HG03196 (cell line): ENCODE results near the gene PTPRT.
"Not testable (repeated sequence)": the region's sequence is repeated elsewhere in the genome, so short reads cannot be mapped to it uniquely, and the experiment has no call there.

Experiments used
- ATAC-seq: cut with Tn5 transposase; IDR thresholded peaks from one replicate; pipeline ENCODE4 v1.9.1; 2021; ENCODE audit not compliant: unreplicated experiment

Gene PTPRT

GRCh38 chr20:43187476-43188233, 2.1 kb downstream of the PTPRT start:
- ATAC-seq: no peak

- no peak for ATAC-seq
These were observed 3.4 kb downstream of the PTPRT start for GRCh38 chr20:43186312-43186711.

DNA sequence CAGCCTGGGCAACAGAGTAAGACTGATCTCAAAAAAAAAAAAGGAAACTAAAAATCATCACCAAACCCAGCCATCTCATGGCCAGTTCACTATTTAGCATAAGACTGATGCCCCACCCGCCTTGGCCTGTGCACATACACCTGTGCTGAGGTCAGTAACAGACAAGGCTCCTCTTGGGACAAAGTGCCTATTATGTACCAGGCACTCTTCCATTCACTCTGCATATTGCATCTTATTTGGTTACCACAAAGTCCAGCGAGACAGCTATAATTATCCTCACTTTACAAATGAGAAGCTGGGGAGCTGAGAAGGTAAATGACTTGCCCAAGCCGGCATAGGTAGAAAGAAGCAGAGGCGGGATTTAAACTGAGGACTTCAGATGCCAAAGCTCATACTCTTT, 3.8 kb downstream of the PTPRT start:
- no peak for ATAC-seq

- ATAC-seq: no peak
These were observed 6.1 kb downstream of the PTPRT start for GRCh38 chr20:43183536-43184070.

DNA sequence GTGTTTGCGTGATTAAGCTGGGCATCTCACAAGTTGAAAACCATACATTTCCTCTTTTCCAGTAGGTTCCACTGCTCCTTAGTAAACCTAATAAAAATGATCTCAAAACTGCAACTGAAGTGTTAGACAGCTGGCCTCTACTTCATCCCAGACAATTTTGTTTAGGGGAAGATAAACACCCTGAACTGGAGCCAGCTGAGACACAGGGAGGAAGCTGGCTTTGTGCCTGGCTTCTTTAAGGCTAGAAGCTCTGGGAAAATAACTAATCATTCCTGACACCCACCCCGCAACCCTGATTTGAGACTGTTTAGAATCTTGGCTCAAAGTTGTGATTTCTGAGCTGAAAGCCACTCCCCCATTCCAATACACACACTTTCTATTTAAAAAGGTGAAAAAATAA, 11.6 kb downstream of the PTPRT start:
- ATAC-seq: no peak

DNA sequence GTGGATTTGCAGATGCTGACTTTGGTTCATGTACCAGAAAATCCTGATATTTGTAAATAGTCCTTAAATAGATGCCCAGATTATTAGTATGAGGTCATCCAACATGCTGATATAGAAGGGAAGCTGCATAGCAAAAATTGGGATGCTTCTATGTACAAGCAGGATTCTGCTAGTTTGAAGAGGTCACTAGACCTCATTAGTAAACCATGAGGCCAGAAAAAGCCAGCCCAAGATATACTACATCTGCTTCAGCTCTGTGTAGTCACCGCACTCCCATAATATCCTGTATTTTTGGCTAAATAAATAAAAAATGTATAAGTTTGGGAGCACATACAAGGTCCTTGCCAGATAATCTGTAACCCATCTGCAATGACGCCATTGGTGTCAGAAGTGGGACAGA, 13.0 kb downstream of the PTPRT start:
- no peak for ATAC-seq

- ATAC-seq: no peak
These were observed 17.8 kb downstream of the PTPRT start for GRCh38 chr20:43171930-43172329.

- ATAC-seq: no peak
These were observed 18.9 kb downstream of the PTPRT start for GRCh38 chr20:43170771-43171170.

GRCh38 chr20:43167615-43168014, 22.1 kb downstream of the PTPRT start:
- no peak for ATAC-seq

- ATAC-seq: no peak
These were observed 22.7 kb downstream of the PTPRT start for GRCh38 chr20:43167021-43167420.

GRCh38 chr20:43165611-43166010, 24.1 kb downstream of the PTPRT start:
- no peak for ATAC-seq

DNA sequence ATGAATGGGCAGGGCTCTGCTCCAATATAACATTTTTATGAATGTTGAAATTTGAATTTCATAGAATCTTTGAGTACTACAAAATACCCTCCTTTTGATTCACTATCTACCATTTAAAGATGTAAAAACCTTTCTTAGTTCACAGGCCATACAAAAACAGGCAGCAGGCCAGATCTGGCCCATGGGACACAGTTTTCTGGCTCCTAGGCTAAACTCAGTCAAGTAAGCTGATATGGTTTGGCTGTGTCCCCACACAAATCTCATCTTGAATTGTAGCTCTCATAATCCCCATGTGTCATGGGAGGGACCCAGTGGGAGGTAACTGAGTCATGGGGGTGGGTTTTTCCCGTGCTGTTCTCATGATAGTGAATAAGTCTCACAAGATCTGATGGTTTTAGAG, 25.0 kb downstream of the PTPRT start:
- not testable (repeated sequence) for ATAC-seq

DNA sequence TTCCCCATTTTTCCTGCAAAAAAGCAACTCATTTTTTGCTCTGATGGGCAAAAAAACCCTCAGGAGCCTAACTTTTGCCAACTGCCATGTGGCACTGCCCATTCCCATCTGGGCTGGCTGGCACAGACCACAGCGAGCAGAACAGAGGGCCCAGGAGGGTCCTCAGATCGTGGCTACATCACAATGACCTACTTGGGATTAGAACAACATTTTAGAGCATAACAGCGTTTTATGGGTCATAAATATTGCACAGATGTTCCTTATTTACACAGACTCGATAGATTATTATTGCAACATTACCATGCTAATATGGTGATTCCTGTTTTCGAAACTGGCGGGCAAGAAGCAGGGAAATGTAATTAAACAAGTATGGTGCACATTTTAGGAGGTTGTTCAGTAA, 28.0 kb downstream of the PTPRT start:
- no peak for ATAC-seq

- no peak for ATAC-seq
These were observed 28.8 kb downstream of the PTPRT start for GRCh38 chr20:43160941-43161340.

DNA sequence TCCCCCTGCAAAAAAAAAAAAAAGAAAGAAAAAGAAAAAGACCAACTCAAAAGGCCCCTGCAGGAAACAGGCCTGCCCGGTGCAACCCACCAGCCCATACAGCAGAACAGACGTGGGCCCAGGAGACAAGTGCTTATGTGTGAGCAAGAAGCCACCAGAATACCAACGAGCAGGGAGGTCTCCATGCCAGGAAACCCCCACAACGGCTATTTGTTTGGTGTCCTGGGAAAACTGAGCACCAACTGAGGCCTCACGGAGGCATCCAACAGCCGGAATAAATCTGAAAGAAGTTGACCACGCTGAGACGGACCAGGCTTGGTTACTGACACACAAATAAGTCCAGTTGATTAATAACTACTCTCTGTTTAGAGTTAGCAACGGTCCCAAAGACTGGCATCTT, 29.7 kb downstream of the PTPRT start:
- ATAC-seq: no peak

GRCh38 chr20:43155366-43156100, 34.2 kb downstream of the PTPRT start:
- no peak for ATAC-seq

DNA sequence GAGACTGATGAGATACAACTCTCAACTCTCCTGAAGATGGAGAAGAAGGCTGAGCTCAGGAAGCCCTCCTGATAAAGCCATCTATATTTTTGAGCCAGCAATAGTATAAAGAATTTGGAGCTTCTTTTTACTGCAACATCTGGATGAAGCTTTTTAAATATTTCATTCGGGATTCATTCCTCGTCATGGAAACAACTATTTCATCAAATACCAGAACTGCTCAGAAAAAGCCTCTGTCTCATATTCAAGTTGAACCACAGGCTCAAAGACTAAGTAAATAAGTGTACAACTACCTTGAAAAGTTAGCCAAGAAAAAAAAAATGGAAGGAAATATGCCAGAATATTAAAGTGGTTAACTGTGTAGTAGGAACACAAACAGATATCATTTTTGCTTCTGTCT, 37.8 kb downstream of the PTPRT start:
- ATAC-seq: no peak

- no peak for ATAC-seq
These were observed 38.5 kb downstream of the PTPRT start for GRCh38 chr20:43151256-43151655.

GRCh38 chr20:43140726-43141125, 49.0 kb downstream of the PTPRT start:
- no peak for ATAC-seq

- no peak for ATAC-seq
These were observed 51.5 kb downstream of the PTPRT start for GRCh38 chr20:43138061-43138770.

DNA sequence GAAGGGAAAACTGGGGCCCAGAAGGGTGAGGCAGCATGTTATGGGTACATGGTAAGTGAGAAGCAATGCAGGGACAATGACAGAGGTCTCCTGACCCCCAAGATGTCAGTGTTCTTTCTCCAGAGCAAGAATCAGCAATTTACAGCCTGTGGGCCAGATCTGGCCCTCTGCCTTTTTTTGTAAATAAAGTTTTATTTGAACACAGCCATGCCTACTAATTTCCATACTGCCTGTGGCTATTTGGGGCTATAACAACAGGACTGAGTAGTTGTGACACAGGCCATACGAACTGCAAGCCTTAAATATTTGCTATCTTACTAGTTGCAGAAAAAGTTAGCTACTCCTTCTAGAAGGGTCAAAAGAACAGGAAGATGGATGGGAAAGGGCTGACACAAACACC, 52.5 kb downstream of the PTPRT start:
- ATAC-seq: no peak

- no peak for ATAC-seq
These were observed 65.5 kb downstream of the PTPRT start for GRCh38 chr20:43124241-43124640.
